ENCODE measurements around the gene DNAH12.

DNA sequence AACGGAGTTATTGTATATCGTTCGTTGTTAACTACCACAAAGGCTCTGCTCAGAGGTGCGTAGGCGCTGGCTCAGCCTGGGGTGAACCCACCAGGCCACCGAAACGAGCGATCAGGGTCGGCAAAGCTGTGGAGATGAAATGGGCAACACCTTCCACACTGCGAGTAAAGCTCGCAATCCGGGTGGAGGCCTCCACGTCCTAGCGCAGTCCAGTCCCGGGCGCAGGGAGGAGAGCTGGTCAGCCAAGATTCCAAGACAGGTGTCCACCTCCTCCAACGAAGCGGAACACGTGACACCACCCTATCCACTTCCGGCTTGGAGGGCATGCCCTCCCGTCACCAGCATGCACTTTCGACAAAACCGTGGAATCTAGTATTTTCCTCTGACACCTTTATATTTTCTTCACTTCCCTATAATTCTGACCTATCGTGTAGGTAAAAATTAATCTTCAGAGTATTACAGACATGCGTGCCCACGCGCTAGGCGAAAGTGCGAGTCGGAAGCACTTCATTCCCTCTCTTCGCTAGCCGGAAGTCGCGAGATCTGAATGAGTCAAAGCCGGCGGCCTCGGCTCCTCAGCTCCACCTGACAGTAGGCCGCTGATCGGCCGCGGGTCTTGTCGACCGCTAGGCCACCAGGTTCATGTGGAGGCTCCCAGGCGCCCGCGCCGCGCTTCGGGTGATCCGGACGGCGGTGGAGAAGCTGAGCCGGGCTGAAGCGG, 11.8 kb upstream of the DNAH12 start, which contains the start of gene PDE12:
- TF ChIP-seq, protein P1, sequence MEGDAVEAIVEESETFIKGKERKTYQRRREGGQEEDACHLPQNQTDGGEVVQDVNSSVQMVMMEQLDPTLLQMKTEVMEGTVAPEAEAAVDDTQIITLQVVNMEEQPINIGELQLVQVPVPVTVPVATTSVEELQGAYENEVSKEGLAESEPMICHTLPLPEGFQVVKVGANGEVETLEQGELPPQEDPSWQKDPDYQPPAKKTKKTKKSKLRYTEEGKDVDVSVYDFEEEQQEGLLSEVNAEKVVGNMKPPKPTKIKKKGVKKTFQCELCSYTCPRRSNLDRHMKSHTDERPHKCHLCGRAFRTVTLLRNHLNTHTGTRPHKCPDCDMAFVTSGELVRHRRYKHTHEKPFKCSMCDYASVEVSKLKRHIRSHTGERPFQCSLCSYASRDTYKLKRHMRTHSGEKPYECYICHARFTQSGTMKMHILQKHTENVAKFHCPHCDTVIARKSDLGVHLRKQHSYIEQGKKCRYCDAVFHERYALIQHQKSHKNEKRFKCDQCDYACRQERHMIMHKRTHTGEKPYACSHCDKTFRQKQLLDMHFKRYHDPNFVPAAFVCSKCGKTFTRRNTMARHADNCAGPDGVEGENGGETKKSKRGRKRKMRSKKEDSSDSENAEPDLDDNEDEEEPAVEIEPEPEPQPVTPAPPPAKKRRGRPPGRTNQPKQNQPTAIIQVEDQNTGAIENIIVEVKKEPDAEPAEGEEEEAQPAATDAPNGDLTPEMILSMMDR (IDR thresholded peaks at IDR 0.05) = no peak
- TF ChIP-seq POLR2A (IDR thresholded peaks at IDR 0.05) (peak; percentile 46), POLR2AphosphoS5 (IDR thresholded peaks at IDR 0.05) (peak; percentile 82 to 95 (median 93))
